ENCODE measurements around the gene SP140.
"Not testable (repeated sequence)": the region's sequence is repeated elsewhere in the genome, so short reads cannot be mapped to it uniquely, and the experiment has no call there.

Gene SP140

DNA sequence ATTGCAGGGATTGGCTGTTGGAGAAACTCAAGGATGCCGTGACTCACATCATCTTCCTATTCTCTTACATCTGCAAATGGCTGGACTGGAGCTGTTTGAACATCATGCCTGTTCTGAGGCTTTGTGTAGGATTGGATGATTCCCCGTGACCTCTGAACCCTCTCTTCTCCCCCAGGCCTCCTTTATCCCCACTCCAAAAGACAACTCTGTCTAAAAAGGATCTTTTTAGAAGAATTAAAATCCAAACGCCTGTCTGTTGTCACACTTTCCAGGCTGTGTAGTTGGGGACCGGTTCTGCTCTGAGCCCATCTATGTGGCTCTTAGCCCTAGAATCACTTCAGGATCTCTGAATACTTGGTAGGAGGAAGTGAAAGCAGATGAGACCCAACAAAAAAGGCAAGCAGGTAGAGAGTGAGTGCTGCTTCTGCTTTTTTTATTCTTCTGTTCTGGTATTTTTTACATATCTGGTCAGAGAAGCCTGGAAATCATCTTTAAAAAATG is 565 bp downstream of the SP140 start:
- DNase-seq, result no peak

DNA sequence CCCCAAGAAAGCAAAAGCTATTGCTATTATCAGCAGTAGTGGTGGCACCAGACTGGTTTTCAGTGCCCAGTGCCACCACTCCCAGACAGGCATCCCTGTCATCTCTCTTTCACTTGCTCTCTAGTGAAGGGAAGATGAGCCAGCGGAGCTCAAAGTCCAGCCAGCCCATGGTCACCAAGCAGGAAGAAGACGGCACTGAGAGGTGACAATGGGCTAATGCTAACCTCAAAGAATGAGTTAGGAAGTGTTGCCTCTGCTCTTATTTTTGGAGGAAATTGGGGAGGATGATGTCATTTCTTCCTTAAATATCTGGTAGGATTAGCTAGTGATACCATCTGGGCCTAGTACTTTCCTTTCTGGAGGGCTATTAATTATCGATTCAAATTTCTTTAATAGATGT is 1.7 kb downstream of the SP140 start:
- no peak for DNase-seq

DNA sequence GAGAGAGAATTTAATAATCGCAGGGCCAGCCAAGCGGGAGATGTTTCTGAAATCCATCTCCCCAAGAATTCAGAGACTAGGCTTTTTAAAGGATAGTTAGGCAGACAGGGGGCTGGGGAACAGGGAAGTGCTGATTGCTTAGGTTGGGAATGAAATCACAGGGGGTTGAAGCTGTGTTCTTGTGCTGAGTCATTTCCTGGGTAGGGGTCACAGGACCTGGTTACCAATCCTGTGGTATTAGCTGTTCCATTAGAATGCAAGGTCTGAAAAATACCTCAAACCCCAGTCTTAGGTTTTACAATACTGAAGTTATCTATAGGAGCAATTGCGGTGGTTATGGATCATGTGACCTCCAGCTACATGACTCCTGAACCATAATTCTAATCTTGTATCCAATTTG is 4.6 kb downstream of the SP140 start:
- DNase-seq, result no peak

DNA sequence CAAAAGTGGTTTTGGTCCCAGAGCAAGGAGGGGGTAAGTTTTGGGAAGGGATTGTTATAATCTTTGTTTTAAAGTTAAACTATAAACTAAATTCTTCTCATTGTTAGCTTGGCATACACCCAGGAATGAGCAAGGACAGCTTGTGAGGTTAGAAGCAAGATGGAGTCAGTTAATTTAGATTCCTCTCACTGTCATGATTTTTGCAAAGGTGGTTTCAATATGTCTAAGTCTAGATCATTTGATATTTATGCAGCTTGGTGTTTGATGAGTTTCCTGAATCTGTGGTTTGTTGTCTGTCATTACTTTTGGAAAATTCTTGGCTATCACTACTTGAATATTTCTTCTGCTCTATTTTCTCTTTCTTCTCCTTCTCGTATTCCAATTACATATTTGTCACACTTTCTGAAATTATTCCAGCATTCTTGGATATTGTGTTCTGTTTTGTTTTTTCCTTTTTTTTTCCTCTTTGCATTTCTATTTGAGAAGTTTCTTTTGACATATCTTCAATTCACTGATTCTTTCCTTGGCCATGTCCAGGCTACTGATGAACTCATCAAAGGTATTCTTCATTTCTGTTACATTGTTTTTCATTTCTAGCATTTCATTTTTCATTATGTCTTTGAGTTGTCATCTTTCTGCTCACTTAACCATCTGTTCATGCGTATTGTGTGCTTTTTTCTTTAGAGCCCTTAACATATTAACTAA is 5.1 kb downstream of the SP140 start:
- DNase-seq, result no peak

- DNase-seq, result no peak
Observed at GRCh38 chr2:230231251-230231650, 5.7 kb downstream of the SP140 start.

GRCh38 chr2:230234122-230234722 is 8.7 kb downstream of the SP140 start:
- no peak for DNase-seq

DNA sequence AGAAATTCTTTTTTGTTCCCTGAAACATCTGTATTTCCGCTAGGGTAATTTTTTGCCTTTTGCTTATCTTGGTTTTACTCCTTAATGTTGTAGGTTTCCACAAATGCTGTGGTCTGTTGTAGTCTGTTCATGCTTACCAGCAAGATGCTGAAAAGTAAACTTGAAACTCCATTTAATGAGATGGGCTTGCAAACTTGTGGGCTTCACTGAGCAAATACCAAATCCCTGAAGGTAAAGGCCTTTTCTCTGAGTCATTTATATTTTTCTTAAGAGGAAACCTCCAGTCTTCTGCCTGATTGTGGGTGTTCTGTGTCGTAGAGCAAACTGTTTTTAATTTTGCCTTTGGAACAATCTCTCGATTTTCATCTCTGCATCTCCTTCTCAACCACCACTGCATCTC is 9.3 kb downstream of the SP140 start:
- no peak for DNase-seq

- DNase-seq, result no peak
Observed at GRCh38 chr2:230244211-230244610, 18.7 kb downstream of the SP140 start.

GRCh38 chr2:230246206-230246605 is 20.7 kb downstream of the SP140 start:
- no peak for DNase-seq

DNA sequence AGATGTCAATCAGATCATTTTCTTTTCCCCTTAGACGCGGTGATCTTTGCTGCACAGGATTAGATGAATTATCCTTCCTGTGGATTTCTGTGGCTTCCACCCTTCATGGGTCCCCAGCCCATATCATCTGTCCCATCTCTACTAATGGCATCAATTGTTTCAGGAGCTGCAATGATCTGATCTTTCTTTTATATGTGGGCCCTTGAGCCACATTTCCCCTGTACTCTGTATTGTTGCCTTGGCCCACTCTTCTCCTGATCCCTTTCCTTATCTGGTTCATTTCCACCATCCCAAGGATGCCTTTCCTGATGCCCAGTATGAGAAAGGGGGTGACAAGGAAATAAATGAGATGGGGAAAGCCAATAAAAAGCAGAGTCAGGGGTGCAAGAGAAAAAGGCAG is 24.7 kb downstream of the SP140 start:
- no peak for DNase-seq

GRCh38 chr2:230254152-230254881 is 28.8 kb downstream of the SP140 start:
- no peak for DNase-seq

DNA sequence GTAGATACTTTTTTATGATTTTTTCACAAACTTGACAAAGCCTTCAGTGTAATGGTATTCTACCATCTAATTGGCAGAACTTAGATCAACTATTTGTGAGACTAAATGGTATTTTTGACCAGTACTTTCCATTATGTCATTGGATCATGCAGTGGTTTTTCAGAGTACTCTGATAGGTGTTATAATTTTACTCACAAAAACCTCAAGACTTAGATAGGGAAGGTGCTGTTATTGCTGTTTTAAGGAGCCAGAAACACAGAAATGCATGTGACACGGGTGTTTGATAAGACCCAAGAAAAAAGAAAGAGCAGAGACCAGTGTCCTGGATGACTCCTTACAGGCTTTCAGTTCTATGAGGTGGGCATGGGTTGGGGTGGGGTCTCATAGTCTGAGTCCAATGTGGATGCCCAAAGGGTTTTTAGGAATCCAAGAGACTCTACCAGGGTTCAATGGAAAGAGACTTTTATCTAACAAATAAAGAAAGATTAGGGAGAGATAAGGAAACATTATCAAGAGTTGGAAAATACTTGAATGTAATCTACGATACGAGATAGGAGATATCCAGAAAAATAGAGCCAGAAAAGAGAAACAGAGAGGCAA is 31.3 kb downstream of the SP140 start:
- no peak for DNase-seq

- no peak for DNase-seq
Observed at GRCh38 chr2:230258483-230258882, 32.9 kb downstream of the SP140 start.

DNA sequence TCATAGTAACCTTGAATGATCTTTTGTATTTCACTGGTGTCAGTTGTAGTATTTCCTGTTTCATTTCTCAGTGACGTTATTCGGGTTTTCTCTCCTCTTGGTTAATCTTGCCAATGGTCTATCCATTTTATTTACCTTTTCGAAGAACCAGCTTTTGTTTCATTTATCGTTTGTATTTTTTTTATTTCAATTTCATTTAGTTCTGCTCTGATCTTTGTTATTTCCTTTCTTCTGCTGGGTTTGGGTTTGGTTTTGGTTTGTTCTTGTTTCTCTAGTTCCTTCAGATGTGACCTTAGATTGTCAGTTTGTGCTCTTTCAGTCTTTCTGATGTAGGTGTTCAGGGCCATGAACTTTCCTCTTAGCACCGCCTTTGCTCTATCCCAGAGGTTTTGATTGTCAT is 36.7 kb downstream of the SP140 start:
- DNase-seq, result no peak

- DNase-seq, result not testable (repeated sequence)
Observed at GRCh38 chr2:230264945-230265344, 39.4 kb downstream of the SP140 start.

GRCh38 chr2:230266638-230267037 is 41.1 kb downstream of the SP140 start:
- no peak for DNase-seq

DNA sequence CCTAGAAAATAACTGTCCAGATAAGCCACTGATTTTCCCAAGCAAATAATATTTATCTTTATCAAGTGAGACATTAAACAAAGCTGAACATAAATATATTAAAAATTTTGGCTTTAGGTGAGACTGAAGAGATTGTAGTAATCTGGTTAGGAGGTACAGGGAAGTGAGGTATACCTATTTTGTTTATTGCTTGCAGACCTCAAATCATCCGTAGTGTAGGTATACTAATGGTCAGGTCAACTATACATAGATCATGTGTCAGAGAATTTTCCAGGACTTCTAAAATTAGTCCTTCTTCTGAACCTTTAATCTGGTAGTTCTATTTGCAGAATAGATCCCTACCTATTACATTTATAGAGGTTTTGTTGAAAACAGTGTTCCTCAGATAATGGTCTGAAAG is 41.5 kb downstream of the SP140 start:
- DNase-seq, result no peak

DNA sequence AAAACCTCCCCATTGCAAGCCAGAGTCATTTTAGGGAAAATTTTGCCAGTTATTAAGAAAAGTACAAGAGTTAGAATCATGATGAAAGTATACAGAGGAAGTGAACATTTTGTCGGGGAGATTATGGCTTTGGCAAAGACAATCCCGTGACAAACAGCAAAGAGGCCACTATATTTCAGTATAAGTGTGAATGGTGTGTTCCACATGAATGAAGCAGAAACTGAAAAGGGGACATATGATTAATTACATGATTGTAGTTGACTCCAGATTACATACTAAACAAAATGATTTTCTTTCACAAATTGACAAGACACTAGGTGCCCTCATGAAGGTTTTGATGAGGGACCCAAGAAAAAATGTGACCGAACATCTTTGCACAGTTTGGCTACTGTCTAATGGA is 42.0 kb downstream of the SP140 start:
- no peak for DNase-seq

- no peak for DNase-seq
Observed at GRCh38 chr2:230268606-230269243, 43.2 kb downstream of the SP140 start.

GRCh38 chr2:230269715-230270114 is 44.2 kb downstream of the SP140 start:
- no peak for DNase-seq

GRCh38 chr2:230282936-230283335 is 57.4 kb downstream of the SP140 start:
- DNase-seq, result no peak

GRCh38 chr2:230286048-230286447 is 60.5 kb downstream of the SP140 start:
- DNase-seq, result no peak

- DNase-seq, result not testable (repeated sequence)
Observed at GRCh38 chr2:230289311-230289710, 63.8 kb downstream of the SP140 start.
